GM23338 (cell line): ENCODE data around the gene CREB3L2.

ENCODE experiments used
- CREB1 ChIP-seq: fragments of 250-450 bp; sonication (Bioruptor Pico); IDR thresholded peaks from 2 replicates; pipeline ENCODE4 v1.5.0; 2020; ENCODE audit warnings: low read depth, mild to moderate bottlenecking, moderate library complexity
- EZH2 ChIP-seq: fragments of 200-600 bp; sonication (generic); IDR thresholded peaks from one replicate; pipeline ENCODE4 v1.8.0; 2017; ENCODE audit warnings: antibody characterized with exemption, mild to moderate bottlenecking, low read depth; ENCODE audit not compliant: unreplicated experiment
- EZH2phosphoT487 ChIP-seq: fragments of 200-600 bp; sonication (generic); IDR thresholded peaks from one replicate; pipeline ENCODE4 v1.8.1; 2018; ENCODE audit warnings: antibody characterized with exemption; ENCODE audit not compliant: unreplicated experiment
- JUNB ChIP-seq: IDR thresholded peaks from one replicate; pipeline ENCODE4 v1.6.1; 2016; ENCODE audit warnings: antibody characterized with exemption; ENCODE audit not compliant: unreplicated experiment
- ZNF462 ChIP-seq: fragments of 250-450 bp; sonication (Bioruptor Pico); IDR thresholded peaks from 2 replicates; pipeline ENCODE4 v1.5.0; 2020; ENCODE audit warnings: mild to moderate bottlenecking, moderate library complexity
- TF ChIP-seq, protein P1 (sequence below), 2 experiments: fragments of 200-600 bp in 1 of 2; sonication (generic) in 1 of 2; conservative IDR thresholded peaks; 2 replicates each; pipeline versions ENCODE4 v1.5.1 to v1.6.1; 2016 to 2017; ENCODE audit warnings: antibody characterized with exemption in 2 of 2, low read depth in 2 of 2, mild to moderate bottlenecking in 2 of 2, moderate library complexity in 1 of 2
- TF ChIP-seq, protein P2 (sequence below): IDR thresholded peaks from 2 replicates; pipeline ENCODE4 v1.6.1; 2016; ENCODE audit warnings: antibody characterized with exemption
- TF ChIP-seq, protein P3 (sequence below): IDR thresholded peaks from one replicate; pipeline ENCODE4 v1.6.1; 2018; ENCODE audit warnings: antibody characterized with exemption; ENCODE audit not compliant: unreplicated experiment

DNA sequence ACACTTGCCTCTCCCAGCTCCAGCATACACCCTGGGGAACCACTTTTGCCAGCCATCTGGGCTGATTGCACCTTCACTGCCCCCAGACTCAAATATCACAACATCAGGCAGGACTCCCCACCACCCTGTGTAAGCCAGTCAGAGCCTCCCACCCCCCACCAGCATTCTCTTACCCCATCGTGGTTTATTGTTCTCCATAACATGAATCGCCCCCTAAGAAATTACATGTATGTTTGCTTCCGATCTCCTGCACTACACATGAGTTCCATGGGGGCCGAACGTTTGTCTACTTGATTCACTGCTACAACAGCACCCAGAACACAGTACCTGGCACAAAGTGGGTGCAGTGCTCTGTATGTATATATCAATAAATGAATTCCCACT is 39.4 kb downstream of the CREB3L2 start:
- TF ChIP-seq EZH2 (no peak), EZH2phosphoT487 (no peak), ZNF462 (CRISPR knock-in tag) (no peak), CREB1 (CRISPR knock-in tag) (no peak), JUNB (no peak)
- TF ChIP-seq, protein P1, sequence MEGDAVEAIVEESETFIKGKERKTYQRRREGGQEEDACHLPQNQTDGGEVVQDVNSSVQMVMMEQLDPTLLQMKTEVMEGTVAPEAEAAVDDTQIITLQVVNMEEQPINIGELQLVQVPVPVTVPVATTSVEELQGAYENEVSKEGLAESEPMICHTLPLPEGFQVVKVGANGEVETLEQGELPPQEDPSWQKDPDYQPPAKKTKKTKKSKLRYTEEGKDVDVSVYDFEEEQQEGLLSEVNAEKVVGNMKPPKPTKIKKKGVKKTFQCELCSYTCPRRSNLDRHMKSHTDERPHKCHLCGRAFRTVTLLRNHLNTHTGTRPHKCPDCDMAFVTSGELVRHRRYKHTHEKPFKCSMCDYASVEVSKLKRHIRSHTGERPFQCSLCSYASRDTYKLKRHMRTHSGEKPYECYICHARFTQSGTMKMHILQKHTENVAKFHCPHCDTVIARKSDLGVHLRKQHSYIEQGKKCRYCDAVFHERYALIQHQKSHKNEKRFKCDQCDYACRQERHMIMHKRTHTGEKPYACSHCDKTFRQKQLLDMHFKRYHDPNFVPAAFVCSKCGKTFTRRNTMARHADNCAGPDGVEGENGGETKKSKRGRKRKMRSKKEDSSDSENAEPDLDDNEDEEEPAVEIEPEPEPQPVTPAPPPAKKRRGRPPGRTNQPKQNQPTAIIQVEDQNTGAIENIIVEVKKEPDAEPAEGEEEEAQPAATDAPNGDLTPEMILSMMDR (conservative IDR thresholded peaks at IDR 0.05; ENCODE audit: low read depth in 2 of 2), result no peak
- TF ChIP-seq, protein P2, sequence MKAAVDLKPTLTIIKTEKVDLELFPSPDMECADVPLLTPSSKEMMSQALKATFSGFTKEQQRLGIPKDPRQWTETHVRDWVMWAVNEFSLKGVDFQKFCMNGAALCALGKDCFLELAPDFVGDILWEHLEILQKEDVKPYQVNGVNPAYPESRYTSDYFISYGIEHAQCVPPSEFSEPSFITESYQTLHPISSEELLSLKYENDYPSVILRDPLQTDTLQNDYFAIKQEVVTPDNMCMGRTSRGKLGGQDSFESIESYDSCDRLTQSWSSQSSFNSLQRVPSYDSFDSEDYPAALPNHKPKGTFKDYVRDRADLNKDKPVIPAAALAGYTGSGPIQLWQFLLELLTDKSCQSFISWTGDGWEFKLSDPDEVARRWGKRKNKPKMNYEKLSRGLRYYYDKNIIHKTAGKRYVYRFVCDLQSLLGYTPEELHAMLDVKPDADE, result no peak
- TF ChIP-seq, protein P3, sequence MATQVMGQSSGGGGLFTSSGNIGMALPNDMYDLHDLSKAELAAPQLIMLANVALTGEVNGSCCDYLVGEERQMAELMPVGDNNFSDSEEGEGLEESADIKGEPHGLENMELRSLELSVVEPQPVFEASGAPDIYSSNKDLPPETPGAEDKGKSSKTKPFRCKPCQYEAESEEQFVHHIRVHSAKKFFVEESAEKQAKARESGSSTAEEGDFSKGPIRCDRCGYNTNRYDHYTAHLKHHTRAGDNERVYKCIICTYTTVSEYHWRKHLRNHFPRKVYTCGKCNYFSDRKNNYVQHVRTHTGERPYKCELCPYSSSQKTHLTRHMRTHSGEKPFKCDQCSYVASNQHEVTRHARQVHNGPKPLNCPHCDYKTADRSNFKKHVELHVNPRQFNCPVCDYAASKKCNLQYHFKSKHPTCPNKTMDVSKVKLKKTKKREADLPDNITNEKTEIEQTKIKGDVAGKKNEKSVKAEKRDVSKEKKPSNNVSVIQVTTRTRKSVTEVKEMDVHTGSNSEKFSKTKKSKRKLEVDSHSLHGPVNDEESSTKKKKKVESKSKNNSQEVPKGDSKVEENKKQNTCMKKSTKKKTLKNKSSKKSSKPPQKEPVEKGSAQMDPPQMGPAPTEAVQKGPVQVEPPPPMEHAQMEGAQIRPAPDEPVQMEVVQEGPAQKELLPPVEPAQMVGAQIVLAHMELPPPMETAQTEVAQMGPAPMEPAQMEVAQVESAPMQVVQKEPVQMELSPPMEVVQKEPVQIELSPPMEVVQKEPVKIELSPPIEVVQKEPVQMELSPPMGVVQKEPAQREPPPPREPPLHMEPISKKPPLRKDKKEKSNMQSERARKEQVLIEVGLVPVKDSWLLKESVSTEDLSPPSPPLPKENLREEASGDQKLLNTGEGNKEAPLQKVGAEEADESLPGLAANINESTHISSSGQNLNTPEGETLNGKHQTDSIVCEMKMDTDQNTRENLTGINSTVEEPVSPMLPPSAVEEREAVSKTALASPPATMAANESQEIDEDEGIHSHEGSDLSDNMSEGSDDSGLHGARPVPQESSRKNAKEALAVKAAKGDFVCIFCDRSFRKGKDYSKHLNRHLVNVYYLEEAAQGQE, result no peak
